Measurements from ENCODE around the gene FAM120B.

FAM120B gene

GRCh38 chr6:170272341-170273065 is 34.1 kb upstream of the FAM120B start:
- no peak for DNase-seq

DNA sequence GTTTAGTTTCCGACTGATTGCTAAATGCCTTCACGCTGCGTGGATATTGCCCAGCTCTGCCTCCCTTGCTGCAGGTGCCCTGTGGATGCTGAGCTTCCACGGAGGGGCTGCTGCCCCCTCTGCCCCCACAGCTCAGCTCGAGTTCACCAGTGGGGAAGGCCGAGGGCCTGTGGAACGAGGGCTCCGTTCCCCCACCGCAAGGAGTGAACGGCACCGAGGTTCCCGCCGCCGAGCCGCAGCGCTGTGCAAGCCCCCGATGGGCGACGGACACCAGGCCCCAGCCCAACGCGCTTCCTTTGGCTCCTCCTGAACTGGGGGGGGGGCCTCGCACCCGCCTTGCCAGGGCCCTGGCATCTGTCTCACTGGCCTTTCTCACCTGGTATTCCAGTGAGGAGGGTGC is 33.4 kb upstream of the FAM120B start:
- no peak for DNase-seq

- no peak for DNase-seq
Observed at GRCh38 chr6:170273681-170274080, 32.9 kb upstream of the FAM120B start.

GRCh38 chr6:170274713-170275560 is 31.6 kb upstream of the FAM120B start:
- no peak for DNase-seq

DNA sequence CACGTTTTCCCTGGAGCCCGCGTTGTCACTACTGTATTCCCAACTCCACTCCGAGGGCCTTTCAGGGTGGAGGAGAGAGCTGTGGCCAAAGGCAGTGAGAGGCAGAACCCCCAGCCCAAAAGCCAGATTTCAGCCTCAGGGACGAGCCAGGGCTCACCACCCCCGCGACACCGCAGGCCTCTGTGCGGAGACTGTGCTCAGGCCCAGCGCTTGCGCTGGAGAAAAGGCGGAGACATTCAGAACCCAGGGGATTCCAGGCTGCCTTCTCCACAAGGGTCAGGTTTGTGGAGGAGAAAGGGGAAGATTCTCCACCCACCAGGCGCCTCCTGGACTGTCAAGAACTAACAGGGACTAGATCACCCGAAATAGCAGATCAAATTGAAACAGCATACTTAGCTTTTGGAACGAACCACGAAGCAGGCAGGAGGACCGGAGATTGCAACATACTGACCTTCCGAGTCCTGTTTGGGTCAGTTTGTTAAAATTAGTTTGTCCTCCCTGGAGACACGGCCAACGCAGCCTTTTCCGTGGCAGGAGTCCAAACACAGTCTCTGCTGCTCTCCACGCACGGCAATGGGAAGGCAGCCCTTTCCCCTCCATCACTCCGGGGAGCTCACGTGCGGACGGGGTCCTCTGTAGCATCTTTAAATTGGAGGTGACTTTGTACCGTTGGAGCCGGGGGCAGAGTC is 30.0 kb upstream of the FAM120B start:
- no peak for DNase-seq

GRCh38 chr6:170277893-170278742 is 28.4 kb upstream of the FAM120B start:
- DNase-seq = no peak

GRCh38 chr6:170278743-170279094 is 27.8 kb upstream of the FAM120B start:
- no peak for DNase-seq

- no peak for DNase-seq
Observed at GRCh38 chr6:170279426-170279825, 27.1 kb upstream of the FAM120B start.

DNA sequence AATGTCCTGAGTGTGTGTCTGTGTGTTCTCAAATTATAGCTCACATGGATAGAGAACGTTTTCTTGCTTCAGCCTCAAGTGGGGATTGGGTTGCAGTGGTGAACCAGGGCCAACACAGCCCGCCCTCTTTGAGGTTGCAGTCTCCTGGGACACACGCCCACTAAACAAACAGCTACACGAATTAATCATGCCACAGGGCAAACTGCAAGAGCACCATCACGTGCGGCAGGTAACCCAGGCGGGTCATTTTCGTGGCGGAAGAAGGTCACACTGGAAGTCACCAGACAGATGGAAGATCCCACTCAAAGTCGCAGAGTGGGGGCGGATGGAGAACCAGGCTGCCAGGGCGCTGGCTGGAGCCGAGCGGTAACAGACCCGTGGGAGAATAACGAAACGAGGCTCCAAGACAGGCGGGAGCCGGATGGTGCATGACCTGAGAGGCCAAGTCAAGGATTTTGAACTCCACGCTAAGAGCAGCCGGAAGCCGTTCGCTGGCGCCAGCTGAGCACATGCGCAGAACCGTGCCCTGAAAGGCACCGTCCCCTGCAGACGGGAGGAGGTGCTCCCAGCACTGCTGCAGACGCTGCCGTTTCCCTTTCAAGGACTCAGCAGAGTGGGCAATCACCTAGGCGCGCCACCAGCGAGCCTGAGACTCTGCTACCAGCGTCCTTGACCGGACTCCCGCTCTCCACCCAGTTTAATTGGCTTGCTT is 26.4 kb upstream of the FAM120B start:
- peak; percentile 76 for DNase-seq

- DNase-seq = no peak
Observed at GRCh38 chr6:170280689-170281045, 25.9 kb upstream of the FAM120B start.

GRCh38 chr6:170281331-170282292 is 24.9 kb upstream of the FAM120B start:
- DNase-seq = no peak

DNA sequence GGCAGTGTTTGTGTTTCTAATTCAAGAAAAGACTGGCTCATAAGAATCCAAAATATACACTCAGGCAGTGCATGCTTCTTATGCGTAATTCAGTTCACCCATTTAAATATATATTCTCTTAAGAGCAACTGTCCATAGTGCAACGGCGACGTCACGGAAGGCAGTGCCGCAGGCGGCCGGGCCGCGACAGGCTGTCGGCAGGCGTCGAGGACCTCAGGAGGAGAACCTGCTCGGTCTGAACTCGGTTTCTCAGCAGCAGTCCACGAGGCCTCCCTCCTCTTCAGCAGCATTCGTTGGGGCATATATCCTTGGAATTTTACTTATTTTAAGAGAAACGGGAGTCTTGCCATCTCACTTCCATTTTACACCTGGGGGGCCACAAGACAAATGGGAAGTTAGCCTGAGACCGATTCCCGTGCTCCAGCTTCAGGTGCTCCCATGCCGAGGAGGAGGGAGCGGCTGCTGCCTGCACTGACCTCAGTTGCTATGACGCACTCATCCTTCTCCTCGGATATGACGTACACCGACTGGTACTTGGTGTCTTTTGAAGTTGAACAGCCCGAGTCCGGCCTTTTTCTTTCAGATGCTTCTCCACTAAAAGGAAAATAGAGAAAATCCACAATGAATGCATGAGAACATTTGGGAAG is 23.9 kb upstream of the FAM120B start:
- no peak for DNase-seq

DNA sequence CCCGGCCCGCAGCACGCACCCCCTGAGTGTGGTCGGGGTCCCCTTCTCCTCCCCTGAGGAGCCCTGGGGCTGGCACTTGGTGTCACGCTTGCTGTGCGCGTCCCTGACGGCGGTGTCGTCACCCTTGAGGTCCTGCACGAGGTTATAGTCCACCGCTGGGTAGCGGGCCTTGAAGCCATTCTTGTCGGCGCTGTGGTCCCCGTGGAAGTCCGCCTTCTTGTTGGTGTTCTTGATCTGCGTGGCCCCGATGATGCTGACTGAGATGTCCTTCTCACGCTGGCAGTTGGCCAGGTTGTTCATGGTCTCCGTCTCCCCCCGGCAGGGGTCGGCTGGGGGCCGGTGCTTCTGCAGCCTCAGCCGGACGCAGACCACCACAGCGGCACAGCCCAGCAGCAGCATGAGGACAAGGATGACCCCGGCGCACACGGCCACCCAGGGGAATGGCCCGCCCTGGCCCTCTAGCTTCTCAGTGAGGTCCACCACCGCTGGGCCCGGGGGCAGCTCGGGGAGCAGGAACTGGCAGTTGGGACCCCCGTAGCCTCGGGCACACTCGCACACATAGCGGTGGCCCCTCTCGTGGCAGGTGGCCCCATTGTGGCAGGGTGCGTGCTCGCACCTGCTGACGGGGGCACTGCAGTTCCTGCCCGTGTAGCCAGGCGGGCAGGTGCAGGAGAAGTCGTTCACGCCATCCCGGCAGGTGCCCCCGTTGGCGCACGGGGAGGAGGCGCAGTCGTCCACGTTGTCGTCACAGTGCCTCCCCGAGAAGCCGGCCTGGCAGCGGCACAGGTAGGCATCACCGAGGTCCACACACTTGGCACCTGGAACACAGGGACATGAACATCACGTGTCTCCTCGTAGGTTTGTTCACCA is 23.1 kb upstream of the FAM120B start:
- DNase-seq = no peak

- DNase-seq = no peak
Observed at GRCh38 chr6:170284126-170284773, 22.3 kb upstream of the FAM120B start.

- DNase-seq = no peak
Observed at GRCh38 chr6:170284866-170285469, 21.6 kb upstream of the FAM120B start.

DNA sequence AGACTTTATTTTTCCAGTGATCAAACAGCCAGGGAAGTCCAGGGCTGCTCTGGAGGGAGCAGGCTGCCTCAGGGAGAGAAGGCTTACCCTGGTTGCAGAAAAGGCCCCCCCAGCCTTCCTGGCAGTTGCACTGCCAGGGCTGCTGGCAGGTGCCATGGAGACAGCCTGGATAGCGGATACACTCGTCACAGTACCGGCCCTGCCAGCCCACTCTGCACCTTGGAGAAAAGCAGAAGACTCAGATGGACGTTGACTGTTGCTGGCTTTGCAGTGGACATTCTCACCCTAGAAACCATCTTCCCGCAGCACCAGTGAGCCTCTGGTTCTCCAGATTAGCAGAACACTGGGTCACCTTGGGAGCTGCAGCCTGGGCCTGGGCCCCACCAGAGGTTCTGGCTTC is 21.1 kb upstream of the FAM120B start:
- no peak for DNase-seq

- peak; percentile 88 for DNase-seq
Observed at GRCh38 chr6:170286246-170286933, 20.2 kb upstream of the FAM120B start.

- no peak for DNase-seq
Observed at GRCh38 chr6:170286934-170287265, 19.7 kb upstream of the FAM120B start.
